GM12801 (cell line): ENCODE results near the gene SPRED2.

Source experiments
- TF ChIP-seq, protein P1 (sequence below): IDR thresholded peaks from one replicate; pipeline ENCODE4 v1.5.1; 2011; ENCODE audit warnings: control low read depth; ENCODE audit not compliant: insufficient read length; ENCODE audit errors: extremely low read depth

SPRED2 gene

GRCh38 chr2:65389476-65389875, 42.9 kb downstream of the SPRED2 start:
- TF ChIP-seq, protein P1, sequence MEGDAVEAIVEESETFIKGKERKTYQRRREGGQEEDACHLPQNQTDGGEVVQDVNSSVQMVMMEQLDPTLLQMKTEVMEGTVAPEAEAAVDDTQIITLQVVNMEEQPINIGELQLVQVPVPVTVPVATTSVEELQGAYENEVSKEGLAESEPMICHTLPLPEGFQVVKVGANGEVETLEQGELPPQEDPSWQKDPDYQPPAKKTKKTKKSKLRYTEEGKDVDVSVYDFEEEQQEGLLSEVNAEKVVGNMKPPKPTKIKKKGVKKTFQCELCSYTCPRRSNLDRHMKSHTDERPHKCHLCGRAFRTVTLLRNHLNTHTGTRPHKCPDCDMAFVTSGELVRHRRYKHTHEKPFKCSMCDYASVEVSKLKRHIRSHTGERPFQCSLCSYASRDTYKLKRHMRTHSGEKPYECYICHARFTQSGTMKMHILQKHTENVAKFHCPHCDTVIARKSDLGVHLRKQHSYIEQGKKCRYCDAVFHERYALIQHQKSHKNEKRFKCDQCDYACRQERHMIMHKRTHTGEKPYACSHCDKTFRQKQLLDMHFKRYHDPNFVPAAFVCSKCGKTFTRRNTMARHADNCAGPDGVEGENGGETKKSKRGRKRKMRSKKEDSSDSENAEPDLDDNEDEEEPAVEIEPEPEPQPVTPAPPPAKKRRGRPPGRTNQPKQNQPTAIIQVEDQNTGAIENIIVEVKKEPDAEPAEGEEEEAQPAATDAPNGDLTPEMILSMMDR = no peak

- TF ChIP-seq, protein P1 = no peak
Measured at GRCh38 chr2:65388596-65389390, 43.6 kb downstream of the SPRED2 start.

DNA sequence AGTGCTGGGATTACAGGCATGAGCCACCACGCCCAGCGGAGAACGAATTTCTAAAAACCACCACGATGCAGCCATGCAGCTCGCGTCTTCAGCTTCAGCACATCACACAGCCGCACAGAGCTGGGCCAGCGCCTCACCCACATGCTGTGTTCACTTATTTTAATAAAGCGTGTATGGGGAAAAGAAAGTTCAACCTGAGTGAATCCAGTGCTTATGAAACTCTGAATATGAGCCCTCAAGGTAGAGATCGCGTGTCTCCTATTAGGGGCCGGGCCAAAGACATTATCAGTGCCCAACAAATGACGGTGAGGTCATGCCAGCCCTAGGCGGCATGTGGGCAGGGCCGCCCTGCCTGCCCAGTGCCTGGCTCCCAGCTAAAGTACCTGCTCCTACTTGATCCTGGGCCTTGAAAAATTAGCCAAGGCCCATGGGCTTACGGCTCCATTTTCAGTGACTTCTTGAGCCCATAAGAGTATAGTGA, 44.3 kb downstream of the SPRED2 start:
- TF ChIP-seq, protein P1 = no peak

- TF ChIP-seq, protein P1 = no peak
Measured at GRCh38 chr2:65386989-65387388, 45.4 kb downstream of the SPRED2 start.

GRCh38 chr2:65386344-65386743, 46.1 kb downstream of the SPRED2 start:
- TF ChIP-seq, protein P1 = no peak

DNA sequence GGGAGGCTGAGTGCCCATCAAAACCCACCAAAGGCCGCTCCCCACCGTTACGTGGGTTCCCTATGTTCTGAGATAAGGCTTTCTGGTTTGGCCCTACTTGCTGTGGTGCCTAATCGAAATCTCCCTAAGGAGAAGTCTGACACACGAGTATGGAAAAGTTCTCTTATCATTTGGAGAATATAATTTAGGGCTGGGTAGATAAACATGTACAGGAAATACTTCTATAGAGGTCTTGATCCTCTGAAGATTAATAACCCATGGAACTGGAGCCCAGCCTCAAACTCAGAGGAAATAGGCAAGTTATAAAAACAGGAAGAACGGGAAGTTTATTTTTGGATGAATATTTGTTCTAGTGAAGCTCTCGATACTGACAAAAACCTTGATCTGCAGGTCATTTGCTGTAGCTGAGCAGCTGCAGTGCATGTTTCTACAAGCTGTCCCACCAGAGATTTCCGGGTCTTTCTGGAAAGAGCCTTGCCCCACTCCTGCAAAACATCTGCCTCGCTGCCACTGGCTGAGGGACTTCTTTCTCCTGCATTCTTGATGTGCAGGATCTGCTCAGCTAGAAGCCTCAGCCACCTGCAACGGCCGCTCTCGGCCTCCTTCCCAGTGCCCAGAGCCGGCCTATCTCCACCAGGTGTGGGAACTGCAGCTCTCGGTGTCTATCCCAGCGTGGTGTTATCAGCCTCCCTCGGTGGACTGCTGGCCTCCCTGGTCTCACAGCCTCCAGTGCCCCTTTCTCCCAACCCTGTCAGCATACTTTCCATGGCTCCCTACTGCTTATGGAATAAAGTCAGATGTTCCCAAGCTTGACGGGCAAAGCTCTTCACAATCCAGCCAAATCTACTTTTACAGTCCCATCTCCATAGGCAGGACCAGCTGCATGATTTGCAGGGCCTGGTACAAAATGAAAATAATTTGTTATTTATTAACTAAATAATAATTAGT, 48.6 kb downstream of the SPRED2 start:
- TF ChIP-seq, protein P1 = no peak

GRCh38 chr2:65382776-65383357, 49.5 kb downstream of the SPRED2 start:
- TF ChIP-seq, protein P1 = no peak
